PFSK-1 (cell line): ENCODE measurements around the gene U2AF2.

Source experiments
- FOXP2 ChIP-seq: optimal IDR thresholded peaks from 2 replicates; pipeline ENCODE3; 2011; ENCODE audit warnings: borderline replicate concordance, control low read depth, inconsistent platforms; ENCODE audit not compliant: insufficient read depth; ENCODE audit errors: extremely low read length, extremely low read depth
- POLR2AphosphoS5 ChIP-seq: IDR thresholded peaks from 2 replicates; pipeline ENCODE4 v1.6.1; 2012; ENCODE audit warnings: low read depth, mild to moderate bottlenecking, control low read depth, low read length, moderate library complexity
- REST ChIP-seq, 2 experiments: IDR thresholded peaks; 2 replicates each; pipeline versions ENCODE4 v1.6.1 to v1.8.0; 2011 to 2012; ENCODE audit warnings: low read depth in 2 of 2, low read length in 2 of 2, control low read depth in 1 of 2, inconsistent platforms in 1 of 2, mild to moderate bottlenecking in 1 of 2, moderate library complexity in 1 of 2; ENCODE audit not compliant: insufficient read depth in 1 of 2
- SIN3A ChIP-seq: IDR thresholded peaks from 2 replicates; pipeline ENCODE4 v1.6.1; 2012; ENCODE audit warnings: mild to moderate bottlenecking, low read length, moderate library complexity, borderline replicate concordance; ENCODE audit not compliant: insufficient read depth
- TAF1 ChIP-seq: IDR thresholded peaks from 2 replicates; pipeline ENCODE4 v1.6.1; 2012; ENCODE audit warnings: low read length, control low read depth, borderline replicate concordance; ENCODE audit not compliant: insufficient read depth

GRCh38 chr19:55620410-55621204 is 34.2 kb upstream of the U2AF2 start:
- TF ChIP-seq REST (IDR thresholded peaks at IDR 0.05; ENCODE audit: insufficient read depth in 1 of 2, low read depth in 2 of 2, low read length in 2 of 2) (no peak), POLR2AphosphoS5 (no peak), SIN3A (no peak), TAF1 (no peak), FOXP2 (no peak)
